Measurements from ENCODE around the gene COL1A2.

Gene COL1A2

DNA sequence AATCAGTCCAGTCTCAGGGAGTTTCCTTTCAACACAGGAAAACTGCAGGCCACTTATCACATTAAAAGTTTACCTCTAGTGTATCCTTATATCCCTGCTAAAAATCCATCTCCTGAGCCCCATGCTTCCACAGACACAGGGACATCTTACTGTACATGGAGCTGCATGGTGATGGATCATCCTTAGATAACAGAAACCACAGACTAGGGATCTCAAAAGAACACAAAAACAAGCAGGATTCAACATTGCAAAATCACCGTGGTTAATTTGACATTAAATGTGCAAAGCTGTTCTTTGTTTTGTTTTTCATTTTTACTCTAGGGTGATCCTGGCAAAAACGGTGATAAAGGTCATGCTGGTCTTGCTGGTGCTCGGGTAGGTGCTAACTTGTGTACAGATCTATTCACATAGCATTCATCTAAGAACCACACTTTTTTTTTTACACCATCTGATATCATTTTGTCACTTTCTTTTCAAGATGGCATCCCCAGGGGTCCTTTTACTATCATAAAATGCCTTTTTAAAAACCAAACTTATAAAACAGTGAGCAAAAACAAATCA lies 18.1 kb downstream of the COL1A2 start:
- DNase-seq, result no peak

DNA sequence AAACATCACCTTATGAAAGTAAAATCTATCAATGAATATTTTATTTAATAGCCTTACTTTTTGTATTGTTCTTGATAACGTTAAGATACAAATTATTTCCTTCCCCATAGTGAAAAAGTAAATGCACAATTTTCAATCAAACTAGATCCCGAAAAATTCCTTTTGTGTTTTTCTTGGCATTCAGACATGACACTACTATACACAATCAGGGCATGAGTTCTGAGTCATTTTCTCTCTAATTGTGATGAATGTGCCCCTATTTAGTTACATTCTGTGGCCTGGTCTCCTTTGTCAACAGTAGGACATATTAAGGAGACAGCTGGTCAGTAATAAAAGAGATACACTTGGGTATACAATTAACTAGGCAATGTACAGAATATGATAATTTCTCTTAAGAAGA lies 19.8 kb downstream of the COL1A2 start:
- no peak for DNase-seq

DNA sequence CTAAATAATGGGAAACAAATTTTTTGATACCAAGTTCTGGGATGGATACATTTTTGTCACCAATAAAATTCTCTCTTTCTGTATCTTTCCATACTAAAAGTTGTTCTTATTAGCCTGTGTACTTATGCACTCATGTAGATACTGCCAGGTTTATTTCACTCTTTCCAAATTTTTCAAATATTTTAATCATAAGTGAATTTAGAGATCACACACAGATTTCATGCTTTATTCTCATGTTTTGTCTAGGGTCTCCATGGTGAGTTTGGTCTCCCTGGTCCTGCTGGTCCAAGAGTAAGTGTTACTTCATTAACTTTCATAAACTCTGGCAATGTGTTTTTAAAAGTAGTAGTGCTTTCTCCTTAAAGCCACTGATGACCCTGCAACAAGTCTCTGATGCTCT lies 20.3 kb downstream of the COL1A2 start:
- no peak for DNase-seq

DNA sequence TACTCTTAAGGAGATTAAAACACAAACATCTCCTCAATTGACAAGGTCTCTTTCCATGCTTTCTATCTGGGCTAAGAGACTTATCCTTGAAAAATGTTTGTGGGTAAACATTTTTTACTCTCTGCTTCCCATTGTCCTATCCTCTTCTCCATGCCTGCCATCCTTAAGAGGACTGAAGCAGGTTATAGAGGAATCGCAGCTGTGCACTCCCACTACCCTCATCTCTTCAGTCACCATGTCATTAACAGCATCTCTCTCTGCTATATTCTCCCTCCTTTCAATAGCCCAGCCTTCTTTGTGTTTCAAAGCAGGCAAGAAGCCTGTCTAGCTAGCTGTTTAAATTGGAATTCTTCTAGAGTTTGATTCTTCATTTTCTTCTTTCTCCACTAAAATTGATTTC lies 22.6 kb downstream of the COL1A2 start:
- no peak for DNase-seq

DNA sequence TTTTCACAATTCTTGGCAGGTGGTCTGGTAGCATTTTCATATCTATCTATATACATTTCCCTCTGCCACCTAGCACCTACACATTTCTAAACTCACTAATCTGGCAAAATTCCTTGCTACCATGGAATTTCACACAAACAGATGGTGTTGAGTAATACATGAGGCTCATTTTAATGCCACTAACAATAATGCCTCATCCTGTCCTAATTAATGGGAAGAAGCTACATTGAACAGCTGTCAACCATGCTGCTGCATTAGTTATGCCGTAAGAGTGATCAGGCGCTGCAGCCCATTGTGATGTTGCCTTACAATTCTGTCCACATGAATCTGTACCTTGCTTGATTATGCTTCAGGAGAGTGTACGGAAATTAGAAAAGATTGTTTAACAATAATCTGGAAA lies 23.2 kb downstream of the COL1A2 start:
- DNase-seq, result no peak

DNA sequence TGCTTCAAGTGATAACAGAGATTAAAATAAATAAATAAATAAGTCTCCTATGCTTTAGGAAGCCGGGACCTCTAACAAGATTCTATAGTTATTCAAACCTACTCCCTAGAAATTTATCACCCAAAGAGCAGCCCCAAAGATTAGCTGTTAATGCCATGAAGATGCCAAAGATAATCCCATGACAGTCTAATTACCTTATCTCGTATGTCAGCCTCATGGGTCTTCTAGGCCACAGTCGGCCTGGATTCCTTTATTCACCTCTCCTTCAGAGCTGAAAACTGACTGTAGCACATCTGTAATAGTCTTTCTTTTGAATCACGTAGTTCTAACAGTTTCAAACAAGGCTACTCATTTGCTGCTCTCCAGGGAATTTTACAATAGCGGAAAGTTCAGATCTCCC lies 24.2 kb downstream of the COL1A2 start:
- no peak for DNase-seq

DNA sequence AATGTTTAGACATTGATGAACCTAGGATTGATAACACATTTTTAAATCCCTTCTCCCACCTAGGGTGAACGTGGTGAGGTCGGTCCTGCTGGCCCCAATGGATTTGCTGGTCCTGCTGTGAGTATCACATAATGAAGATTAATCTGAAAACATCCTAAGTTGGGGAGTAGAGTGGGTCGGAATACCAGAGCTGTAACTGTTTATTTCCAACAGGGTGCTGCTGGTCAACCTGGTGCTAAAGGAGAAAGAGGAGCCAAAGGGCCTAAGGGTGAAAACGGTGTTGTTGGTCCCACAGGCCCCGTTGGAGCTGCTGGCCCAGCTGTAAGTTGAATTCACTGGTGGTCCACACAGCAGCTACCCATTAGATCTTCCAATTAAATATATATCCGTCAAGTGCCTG lies 25.6 kb downstream of the COL1A2 start:
- no peak for DNase-seq

DNA sequence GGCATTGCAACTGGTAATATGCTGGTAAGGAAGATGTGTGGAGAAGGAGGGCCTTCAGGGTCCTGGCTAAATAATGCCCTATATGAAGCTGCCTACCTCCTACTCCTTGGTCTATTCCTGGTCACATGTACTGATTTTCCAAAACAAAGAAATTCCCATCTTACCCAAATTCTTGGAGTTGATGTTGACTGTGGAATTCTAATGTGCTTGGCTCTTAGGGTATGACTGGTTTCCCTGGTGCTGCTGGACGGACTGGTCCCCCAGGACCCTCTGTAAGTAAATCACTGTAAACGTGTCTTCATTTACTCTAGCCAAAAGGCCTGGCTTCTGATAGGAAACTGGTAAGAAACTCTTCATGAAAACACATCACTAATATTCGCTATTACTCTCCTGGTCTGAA lies 27.0 kb downstream of the COL1A2 start:
- no peak for DNase-seq

DNA sequence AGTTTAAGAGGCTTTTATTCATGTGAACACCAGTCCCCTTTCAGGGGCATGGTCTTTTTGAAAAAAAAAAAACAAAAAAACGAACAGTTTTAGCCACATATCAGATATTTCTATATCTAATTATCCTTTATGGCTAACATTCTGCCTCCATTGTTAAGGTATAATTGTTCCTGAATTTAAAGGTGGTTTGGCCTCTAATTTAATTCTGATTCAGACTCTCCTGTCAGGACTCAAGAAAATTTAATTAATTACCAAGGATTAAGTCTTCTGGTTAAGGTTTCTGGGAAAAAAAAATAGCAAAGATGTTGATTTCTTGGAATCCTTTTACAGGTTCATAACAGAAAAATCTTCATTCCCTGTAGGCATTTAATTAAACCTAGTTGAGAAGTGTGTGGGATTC lies 27.4 kb downstream of the COL1A2 start:
- DNase-seq, result no peak

DNA sequence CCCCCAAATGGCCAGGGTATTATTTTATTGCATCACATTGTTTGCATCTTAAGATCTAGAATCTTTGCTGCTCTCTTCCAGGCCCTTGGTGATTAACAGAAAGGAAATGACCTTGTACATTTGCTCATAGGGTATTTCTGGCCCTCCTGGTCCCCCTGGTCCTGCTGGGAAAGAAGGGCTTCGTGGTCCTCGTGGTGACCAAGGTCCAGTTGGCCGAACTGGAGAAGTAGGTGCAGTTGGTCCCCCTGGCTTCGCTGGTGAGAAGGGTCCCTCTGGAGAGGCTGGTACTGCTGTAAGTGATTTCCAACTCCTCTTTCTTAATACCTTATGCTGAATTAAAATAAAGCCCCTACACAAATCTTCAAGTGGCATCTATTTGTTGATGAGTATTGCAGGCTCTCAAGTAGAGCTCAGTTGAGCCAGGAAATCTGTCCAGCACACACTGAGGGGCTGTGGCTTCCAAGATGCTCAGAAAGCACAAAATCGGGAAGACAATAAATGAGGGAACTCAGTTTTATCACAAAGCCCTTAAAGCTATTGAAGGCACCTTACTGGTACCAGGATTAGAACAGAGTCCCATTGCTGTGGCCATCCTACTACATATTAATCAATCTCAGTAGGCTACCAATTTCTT lies 28.2 kb downstream of the COL1A2 start:
- no peak for DNase-seq

DNA sequence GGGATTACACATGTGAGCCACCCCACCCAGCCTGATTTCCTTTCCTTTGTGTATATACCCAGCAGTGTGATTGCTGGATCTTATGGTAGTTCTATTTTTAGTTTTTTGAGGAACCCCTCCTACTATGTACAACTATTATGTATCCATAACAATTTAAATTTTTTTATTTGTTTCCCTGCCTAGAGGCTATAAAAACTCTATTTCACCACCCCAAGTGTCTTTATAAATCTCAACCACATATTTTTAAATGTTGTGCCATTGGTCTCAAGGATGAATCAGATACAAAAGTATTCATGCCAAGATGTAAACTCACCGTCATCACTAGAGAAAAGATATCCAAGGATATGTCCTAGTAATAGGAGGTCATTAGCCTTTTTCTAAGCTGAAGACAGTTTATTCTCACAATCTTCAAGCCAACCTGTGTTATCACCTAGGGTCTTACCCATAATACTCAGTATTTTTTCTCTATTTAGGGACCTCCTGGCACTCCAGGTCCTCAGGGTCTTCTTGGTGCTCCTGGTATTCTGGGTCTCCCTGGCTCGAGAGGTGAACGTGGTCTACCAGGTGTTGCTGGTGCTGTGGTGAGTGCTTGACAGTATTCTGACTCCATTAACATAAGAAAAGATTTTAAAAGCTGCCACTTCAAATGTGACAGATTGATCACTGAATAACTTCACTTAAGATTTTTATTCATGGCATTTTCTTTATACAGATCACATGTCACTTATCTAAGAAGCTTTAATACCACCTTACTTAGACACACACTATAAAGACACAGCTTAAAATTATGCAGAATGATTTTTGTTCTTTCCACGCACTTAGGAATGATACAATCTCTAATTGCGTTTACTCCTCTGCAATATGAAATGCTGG lies 29.4 kb downstream of the COL1A2 start:
- no peak for DNase-seq

DNA sequence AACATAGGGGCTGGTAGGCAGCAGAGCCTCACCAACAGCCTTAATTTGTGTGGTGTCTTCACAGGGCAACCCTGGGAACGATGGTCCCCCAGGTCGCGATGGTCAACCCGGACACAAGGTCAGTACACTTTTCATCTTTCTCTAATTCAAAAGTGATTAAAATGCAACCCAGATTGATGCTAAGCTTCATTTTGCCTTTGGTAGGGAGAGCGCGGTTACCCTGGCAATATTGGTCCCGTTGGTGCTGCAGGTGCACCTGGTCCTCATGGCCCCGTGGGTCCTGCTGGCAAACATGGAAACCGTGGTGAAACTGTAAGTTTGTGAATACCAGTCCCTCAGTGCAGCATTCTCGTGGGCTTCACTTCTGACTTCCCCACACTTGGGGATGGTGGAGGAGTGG lies 30.9 kb downstream of the COL1A2 start:
- DNase-seq, result no peak

DNA sequence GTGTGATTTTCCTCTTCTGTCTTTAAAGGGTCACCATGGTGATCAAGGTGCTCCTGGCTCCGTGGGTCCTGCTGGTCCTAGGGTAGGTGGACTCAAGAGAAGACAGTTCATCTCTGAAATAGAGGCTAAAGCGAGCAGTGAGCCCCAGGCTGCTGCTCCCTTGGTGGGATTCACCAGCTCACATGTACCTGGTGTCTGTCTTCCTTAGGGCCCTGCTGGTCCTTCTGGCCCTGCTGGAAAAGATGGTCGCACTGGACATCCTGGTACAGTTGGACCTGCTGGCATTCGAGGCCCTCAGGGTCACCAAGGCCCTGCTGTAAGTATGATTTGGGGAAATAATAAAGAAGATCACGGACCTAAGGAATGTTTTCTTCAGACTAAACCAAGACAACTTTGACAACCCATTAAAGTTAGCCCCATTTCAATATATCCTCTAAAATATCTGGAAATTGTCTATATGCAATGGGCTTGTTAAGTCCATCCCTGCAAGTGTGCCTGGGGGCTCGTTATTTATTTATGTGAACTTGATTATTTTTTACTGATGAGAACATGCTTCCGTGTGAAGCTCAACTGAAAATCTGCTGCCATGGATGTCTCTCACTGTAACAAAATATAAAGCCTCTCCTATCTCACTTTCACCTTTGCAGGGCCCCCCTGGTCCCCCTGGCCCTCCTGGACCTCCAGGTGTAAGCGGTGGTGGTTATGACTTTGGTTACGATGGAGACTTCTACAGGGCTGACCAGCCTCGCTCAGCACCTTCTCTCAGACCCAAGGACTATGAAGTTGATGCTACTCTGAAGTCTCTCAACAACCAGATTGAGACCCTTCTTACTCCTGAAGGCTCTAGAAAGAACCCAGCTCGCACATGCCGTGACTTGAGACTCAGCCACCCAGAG lies 32.5 kb downstream of the COL1A2 start:
- DNase-seq, result no peak

DNA sequence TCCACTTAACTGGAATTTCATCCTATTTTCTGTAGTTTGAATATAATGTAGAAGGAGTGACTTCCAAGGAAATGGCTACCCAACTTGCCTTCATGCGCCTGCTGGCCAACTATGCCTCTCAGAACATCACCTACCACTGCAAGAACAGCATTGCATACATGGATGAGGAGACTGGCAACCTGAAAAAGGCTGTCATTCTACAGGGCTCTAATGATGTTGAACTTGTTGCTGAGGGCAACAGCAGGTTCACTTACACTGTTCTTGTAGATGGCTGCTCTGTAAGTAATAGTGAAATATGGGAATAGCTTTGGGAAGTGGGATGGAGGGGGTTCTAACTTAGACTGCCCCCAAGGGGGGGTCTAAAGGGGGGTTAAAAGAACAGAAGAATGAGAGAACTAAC lies 34.5 kb downstream of the COL1A2 start:
- no peak for DNase-seq

DNA sequence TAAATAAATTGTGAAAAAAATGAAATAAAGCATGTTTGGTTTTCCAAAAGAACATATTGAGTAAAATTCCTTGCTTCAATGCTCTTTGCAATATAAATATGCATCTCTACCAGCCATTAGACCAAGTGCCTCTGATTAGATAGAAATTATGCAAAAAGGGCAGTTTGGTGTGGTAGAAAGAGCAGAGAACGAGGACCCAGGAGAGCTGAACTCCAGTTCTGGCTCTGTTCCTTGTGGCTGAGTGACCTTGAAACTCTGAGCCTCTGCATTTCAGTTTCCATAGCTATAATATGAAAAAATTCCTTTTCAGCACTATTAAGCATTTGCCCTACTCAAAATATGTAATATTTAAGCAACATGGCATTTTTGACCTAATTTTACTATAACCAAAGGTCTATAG lies 36.5 kb downstream of the COL1A2 start:
- no peak for DNase-seq

DNA sequence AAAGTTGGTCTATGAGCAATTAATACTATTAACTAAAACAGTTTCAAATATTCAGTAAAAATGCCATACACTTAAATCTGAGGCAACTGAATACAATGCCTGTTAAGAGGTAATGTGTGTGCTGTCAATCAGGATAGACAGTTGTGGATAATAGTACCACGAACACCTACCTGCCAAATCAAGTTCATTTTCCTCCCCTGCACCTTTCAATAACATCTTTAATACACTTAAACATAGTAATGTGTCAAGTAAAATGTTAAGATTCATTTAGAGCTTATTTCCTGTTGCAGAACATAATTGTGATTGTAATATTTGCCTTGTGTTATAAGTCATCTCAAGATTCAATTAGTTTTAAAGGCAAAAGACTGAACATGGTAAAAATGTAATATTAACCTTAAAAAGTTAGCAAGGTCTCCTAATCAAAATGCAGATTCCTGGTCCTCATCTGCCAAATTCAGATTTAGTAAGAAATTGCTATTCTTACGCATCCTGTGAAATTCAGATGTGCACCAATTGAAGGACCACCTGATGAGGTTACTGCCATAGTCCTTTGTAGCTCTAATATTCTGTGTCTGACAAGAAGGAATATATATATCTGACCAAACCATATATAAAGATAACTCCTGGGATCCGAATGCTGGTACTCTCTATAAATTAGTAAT lies 37.1 kb downstream of the COL1A2 start:
- DNase-seq, result no peak

DNA sequence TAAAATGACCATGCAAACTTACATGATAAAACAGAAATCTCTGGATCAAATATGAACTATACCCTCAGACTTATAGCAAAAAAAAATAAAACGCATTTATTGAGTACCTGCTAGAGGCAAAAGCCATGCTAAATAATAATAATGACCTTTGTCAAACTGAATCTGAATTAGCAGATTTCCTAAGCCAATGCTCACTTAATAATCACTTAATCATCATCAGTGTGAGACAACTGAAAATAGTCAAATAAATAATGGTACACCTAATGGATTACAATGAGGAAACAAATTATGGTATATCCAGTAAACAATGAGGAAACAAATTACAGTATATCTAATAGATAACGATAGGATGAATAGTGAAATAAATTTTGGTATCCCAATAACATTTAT lies 37.6 kb downstream of the COL1A2 start:
- no peak for DNase-seq

DNA sequence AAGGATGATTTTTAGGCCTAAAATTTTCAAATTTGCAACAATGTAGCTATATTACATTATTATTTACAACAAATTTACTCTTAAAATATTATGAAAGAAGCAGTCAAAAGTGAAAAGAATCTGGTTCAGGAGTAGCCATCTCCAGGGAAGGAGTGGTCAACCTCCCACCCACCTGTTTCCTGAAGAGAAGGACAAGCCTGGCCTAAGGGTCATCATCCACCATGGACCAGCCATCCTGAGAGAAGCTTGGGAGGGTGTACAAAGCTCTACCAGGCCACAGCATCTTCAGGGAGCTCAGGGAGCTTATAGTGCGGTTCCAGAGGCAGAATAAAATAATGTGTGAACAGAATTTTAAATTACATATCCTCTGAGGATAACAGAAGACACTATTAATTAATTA lies 38.1 kb downstream of the COL1A2 start:
- no peak for DNase-seq

DNA sequence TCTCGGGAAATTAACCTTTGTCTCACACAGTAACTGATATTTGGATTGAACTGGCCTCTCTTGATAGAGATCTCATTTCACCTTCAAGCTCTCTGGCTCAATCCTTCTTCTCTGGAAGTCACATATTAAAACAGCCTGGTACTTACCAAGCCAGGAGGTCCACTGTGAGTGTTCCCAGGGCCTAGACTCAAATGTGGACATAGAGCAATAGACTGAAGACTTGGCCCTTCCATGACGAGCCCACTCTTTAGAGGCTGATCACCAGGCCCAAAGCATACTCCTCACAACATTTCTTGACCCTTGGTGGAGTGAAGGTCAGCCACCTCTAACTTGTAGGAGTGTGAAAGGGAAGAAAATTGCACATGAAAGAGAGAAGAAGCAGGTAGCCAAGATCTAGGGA lies 38.5 kb downstream of the COL1A2 start:
- DNase-seq, result no peak

DNA sequence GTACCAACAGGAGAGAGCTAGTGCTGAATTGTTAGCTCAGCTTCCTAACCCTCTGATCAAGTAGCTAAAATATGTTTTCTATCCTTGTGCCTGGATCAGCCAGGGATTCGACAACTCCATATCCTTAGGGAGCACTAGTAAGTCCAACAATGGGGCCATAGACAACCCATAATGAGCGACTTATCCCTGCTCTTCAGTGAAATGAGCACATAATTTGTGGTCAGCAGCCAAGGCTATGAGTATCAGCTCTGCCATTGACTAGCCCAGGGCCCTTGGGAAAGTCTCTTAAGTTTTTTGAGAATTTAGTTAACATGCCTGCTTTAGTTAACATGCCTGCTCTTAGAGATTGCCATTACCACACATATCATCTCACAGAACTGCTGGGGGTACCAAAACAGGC lies 39.3 kb downstream of the COL1A2 start:
- DNase-seq, result no peak

DNA sequence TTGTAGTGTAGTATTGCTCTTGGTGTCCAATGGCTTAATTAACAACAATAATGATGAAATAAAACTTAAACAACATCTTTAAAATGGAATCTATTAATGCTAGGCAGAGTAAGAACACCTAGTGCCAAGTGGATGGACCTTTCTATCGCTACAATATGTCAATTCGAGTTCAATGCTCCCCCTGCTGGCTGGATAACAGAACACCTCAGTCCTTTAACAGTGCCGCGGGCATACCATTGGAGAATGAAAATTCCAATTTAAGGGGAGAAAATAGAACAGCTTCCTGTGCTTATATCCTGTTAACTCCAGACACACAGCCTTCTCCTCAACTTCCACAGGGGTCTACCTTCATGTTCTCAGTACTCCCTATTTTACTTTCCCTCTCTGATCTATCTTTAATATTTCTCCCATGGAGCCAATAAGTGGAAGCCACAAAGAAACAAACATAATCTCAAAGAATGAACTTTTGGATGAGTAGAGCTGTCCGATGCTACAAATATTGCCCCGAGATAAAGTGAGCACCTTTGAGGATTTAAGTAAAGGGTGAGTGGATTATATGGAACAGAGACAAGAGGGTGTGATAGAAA lies 41.4 kb downstream of the COL1A2 start:
- DNase-seq, result peak; percentile 38

DNA sequence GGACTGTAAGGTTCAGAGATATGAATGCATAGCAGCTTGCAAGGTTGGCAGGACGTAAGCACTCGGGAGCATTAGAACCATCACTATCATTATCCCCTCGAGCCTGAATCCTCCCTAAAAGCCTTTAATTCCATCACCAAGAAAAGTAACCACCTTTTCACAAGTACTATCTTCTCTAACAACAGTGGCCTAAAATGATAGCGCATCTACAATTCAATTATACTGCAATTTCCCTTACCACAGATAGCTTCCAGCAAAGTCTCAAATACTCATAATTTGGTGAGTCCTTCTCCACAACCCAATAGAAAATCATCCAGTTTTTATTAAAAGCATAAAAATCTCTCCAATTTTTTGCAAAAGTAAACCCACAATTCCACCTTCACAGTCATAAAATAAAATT lies 42.0 kb downstream of the COL1A2 start:
- DNase-seq, result no peak

All from NCI-H526 treated with DMSO at 0.1 percent for 48 hours (cell line).